HepG2 (cell line): ENCODE data around the gene LCAT. TPM values are rescaled to one million over a fixed set of nuclear protein-coding genes. Genes with fewer than 3 reads are reported as not detected.

Experiments used
- HIVEP1 ChIP-seq: sonication (generic); formaldehyde crosslinking; IDR thresholded peaks from 2 replicates; pipeline ENCODE4 v1.4.0; 2020; ENCODE audit warnings: mild to moderate bottlenecking, missing genetic modification reagents
- IRF2 ChIP-seq: IDR thresholded peaks from 2 replicates; pipeline ENCODE4 v1.6.1; 2018; ENCODE audit warnings: missing genetic modification reagents, missing compliant biosample characterization
- MED1 ChIP-seq: sonication (generic); formaldehyde crosslinking; IDR thresholded peaks from 2 replicates; pipeline ENCODE4 v1.4.0; 2020; ENCODE audit warnings: missing genetic modification reagents
- PLRG1 ChIP-seq: fragments of 450-650 bp; conservative IDR thresholded peaks from 2 replicates; pipeline ENCODE4 v1.6.1; 2016
- THYN1 ChIP-seq: sonication (generic); formaldehyde crosslinking; IDR thresholded peaks from 2 replicates; pipeline ENCODE4 v1.8.1; 2023; ENCODE audit warnings: low read depth, mild to moderate bottlenecking, moderate library complexity, missing genetic modification reagents, borderline replicate concordance
- XRCC5 ChIP-seq: fragments of 200-400 bp; formaldehyde crosslinking; optimal IDR thresholded peaks from 2 replicates; pipeline ENCODE3; 2017; ENCODE audit warnings: mild to moderate bottlenecking, low read length
- ZBTB21 ChIP-seq: sonication (generic); formaldehyde crosslinking; IDR thresholded peaks from 2 replicates; pipeline ENCODE4 v1.4.0; 2020; ENCODE audit warnings: missing genetic modification reagents
- ZNF451 ChIP-seq: sonication (generic); formaldehyde crosslinking; IDR thresholded peaks from 2 replicates; pipeline ENCODE4 v1.5.0; 2020; ENCODE audit warnings: mild to moderate bottlenecking, missing genetic modification reagents
- polyA plus RNA-seq, 8 experiments: library from polyadenylated mRNA; depleted of rRNA in 3 of 8; stranded (reverse) in 7 of 8; unstranded in 1 of 8; fragments of >200 nt; fragmentation: Illumina TruSeq in 4 of 8; extraction: Trizol in 4 of 8; gene quantifications; 2 replicates each; pipeline versions ENCODE4 v1.2.1 to v1.2.3, GENCODE V29; 2011 to 2016; ENCODE audit warnings: low read depth in 4 of 8, missing spikeins in 1 of 8, mixed read lengths in 1 of 8; ENCODE audit not compliant: insufficient read depth in 1 of 8
- total RNA-seq, 5 experiments: library from RNA; depleted of rRNA; stranded (reverse); fragments of >200 nt; fragmentation: Illumina TruSeq; extraction: Trizol; gene quantifications; 2 replicates each; pipeline ENCODE4 v1.2.3, GENCODE V29; 2016; ENCODE audit warnings: low read depth in 1 of 5
- TF ChIP-seq, protein P1 (sequence below), 2 experiments: sonication (generic) in 1 of 2; formaldehyde crosslinking in 1 of 2; IDR thresholded peaks; 2 replicates each; pipeline versions ENCODE4 v1.6.1 to v1.9.0; 2014 to 2022; ENCODE audit warnings: antibody characterized with exemption in 1 of 2, borderline replicate concordance in 1 of 2, inconsistent platforms in 1 of 2, low read depth in 1 of 2, missing genetic modification reagents in 1 of 2
- TF ChIP-seq, protein P2 (sequence below): sonication (generic); formaldehyde crosslinking; IDR thresholded peaks from 2 replicates; pipeline ENCODE4 v1.8.0; 2022; ENCODE audit warnings: missing genetic modification reagents, mild to moderate bottlenecking, moderate library complexity, borderline replicate concordance
- TF ChIP-seq, protein P3 (sequence below): IDR thresholded peaks from 2 replicates; pipeline ENCODE4 v1.6.1; 2016; ENCODE audit warnings: mild to moderate bottlenecking
- TF ChIP-seq, protein P4 (sequence below): IDR thresholded peaks from 2 replicates; pipeline ENCODE4 v1.6.1; 2016; ENCODE audit warnings: mild to moderate bottlenecking, missing biosample characterization, missing genetic modification reagents
- TF ChIP-seq, protein P5 (sequence below): sonication (generic); formaldehyde crosslinking; IDR thresholded peaks from 2 replicates; pipeline ENCODE4 v1.5.0; 2020; ENCODE audit warnings: mild to moderate bottlenecking, missing genetic modification reagents

Gene LCAT
- total and polyA plus RNA-seq, 2 of the 13 experiments (the other 11 are each of a cell fraction or from before 2014, with no cell fraction given) = 36.1 to 38.9 TPM

DNA sequence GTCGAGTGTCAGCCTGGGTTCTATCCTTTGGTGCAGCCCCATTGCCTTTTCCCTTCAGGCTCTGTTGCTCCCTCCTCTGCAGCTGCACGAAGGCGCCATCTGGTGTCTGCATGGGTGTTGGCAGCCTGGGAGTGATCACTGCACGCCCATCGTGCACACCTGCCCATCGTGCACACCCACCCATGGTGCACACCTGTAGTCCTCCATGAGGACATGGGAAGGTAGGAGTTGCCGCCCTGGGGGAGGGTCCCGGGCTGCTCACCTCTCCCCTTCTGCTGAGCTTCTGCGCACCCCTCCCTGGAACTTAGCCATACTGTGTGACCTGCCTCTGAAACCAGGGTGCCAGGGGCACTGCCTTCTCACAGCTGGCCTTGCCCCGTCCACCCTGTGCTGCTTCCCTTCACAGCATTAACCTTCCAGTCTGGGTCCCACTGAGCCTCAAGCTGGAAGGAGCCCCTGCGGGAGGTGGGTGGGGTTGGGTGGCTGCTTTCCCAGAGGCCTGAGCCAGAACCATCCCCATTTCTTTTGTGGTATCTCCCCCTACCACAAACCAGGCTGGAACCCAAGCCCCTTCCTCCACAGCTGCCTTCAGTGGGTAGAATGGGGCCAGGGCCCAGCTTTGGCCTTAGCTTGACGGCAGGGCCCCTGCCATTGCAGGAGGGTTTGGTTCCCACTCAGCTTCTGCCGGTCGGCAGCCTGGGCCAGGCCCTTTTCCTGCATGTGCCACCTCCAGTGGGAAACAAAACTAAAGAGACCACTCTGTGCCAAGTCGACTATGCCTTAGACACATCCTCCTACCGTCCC is 15.2 kb downstream of the LCAT start (continued):
- TF ChIP-seq, protein P1, sequence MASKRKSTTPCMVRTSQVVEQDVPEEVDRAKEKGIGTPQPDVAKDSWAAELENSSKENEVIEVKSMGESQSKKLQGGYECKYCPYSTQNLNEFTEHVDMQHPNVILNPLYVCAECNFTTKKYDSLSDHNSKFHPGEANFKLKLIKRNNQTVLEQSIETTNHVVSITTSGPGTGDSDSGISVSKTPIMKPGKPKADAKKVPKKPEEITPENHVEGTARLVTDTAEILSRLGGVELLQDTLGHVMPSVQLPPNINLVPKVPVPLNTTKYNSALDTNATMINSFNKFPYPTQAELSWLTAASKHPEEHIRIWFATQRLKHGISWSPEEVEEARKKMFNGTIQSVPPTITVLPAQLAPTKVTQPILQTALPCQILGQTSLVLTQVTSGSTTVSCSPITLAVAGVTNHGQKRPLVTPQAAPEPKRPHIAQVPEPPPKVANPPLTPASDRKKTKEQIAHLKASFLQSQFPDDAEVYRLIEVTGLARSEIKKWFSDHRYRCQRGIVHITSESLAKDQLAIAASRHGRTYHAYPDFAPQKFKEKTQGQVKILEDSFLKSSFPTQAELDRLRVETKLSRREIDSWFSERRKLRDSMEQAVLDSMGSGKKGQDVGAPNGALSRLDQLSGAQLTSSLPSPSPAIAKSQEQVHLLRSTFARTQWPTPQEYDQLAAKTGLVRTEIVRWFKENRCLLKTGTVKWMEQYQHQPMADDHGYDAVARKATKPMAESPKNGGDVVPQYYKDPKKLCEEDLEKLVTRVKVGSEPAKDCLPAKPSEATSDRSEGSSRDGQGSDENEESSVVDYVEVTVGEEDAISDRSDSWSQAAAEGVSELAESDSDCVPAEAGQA (IDR thresholded peaks at IDR 0.05; ENCODE audit: low read depth) = no peak
- TF ChIP-seq, protein P1 (CRISPR knock-in tag; IDR thresholded peaks at IDR 0.05; ENCODE audit: borderline replicate concordance) = no peak
- TF ChIP-seq, protein P2, sequence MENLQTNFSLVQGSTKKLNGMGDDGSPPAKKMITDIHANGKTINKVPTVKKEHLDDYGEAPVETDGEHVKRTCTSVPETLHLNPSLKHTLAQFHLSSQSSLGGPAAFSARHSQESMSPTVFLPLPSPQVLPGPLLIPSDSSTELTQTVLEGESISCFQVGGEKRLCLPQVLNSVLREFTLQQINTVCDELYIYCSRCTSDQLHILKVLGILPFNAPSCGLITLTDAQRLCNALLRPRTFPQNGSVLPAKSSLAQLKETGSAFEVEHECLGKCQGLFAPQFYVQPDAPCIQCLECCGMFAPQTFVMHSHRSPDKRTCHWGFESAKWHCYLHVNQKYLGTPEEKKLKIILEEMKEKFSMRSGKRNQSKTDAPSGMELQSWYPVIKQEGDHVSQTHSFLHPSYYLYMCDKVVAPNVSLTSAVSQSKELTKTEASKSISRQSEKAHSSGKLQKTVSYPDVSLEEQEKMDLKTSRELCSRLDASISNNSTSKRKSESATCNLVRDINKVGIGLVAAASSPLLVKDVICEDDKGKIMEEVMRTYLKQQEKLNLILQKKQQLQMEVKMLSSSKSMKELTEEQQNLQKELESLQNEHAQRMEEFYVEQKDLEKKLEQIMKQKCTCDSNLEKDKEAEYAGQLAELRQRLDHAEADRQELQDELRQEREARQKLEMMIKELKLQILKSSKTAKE (CRISPR knock-in tag) = 0 out of 2 replicates have a peak, but pooled peaks have one; percentile 22
- TF ChIP-seq, protein P3, sequence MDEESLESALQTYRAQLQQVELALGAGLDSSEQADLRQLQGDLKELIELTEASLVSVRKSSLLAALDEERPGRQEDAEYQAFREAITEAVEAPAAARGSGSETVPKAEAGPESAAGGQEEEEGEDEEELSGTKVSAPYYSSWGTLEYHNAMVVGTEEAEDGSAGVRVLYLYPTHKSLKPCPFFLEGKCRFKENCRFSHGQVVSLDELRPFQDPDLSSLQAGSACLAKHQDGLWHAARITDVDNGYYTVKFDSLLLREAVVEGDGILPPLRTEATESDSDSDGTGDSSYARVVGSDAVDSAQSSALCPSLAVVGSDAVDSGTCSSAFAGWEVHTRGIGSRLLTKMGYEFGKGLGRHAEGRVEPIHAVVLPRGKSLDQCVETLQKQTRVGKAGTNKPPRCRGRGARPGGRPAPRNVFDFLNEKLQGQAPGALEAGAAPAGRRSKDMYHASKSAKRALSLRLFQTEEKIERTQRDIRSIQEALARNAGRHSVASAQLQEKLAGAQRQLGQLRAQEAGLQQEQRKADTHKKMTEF (CRISPR knock-in tag) = 0 out of 2 replicates have a peak, but pooled peaks have one; percentile 25
- TF ChIP-seq, protein P4, sequence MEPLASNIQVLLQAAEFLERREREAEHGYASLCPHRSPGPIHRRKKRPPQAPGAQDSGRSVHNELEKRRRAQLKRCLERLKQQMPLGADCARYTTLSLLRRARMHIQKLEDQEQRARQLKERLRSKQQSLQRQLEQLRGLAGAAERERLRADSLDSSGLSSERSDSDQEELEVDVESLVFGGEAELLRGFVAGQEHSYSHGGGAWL = no peak
- TF ChIP-seq MED1 (CRISPR knock-in tag) (no peak), IRF2 (CRISPR knock-in tag) (peak; percentile 79), ZNF451 (CRISPR knock-in tag) (no peak), PLRG1 (no peak), XRCC5 (peak; percentile 92), HIVEP1 (CRISPR knock-in tag) (no peak), ZBTB21 (CRISPR knock-in tag) (no peak), THYN1 (CRISPR knock-in tag) (no peak)
- TF ChIP-seq, protein P5, sequence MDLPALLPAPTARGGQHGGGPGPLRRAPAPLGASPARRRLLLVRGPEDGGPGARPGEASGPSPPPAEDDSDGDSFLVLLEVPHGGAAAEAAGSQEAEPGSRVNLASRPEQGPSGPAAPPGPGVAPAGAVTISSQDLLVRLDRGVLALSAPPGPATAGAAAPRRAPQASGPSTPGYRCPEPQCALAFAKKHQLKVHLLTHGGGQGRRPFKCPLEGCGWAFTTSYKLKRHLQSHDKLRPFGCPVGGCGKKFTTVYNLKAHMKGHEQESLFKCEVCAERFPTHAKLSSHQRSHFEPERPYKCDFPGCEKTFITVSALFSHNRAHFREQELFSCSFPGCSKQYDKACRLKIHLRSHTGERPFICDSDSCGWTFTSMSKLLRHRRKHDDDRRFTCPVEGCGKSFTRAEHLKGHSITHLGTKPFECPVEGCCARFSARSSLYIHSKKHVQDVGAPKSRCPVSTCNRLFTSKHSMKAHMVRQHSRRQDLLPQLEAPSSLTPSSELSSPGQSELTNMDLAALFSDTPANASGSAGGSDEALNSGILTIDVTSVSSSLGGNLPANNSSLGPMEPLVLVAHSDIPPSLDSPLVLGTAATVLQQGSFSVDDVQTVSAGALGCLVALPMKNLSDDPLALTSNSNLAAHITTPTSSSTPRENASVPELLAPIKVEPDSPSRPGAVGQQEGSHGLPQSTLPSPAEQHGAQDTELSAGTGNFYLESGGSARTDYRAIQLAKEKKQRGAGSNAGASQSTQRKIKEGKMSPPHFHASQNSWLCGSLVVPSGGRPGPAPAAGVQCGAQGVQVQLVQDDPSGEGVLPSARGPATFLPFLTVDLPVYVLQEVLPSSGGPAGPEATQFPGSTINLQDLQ (CRISPR knock-in tag) = no peak
